ENCODE measurements around the gene DISP3.
"Not testable (repeated sequence)": the region's sequence is repeated elsewhere in the genome, so short reads cannot be mapped to it uniquely, and the experiment has no call there.

DISP3 gene

DNA sequence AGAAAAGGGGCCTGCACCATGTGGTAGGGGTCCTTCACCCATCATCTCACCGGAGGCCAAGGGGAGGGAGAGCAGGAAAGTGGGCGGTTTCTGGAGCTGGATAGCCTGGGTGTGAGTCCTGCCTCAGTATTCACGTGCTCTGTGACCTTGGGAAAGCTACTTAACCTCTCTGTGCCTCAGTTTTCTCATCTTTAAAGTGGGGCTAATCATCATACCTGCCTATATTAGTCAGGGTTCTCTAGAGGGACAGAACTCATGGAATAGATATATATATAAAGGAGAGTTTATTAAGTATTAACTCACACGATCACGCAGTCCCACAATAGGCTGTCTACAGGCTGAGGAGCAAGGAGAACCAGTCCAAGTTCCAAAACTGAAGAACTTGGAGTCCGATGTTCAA lies 96.6 kb downstream of the DISP3 start:
- no peak for TF ChIP-seq POLR2A (IDR thresholded peaks at IDR 0.05; ENCODE audit: extremely low read depth, insufficient read length)
- TF ChIP-seq, protein P1, sequence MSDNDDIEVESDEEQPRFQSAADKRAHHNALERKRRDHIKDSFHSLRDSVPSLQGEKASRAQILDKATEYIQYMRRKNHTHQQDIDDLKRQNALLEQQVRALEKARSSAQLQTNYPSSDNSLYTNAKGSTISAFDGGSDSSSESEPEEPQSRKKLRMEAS (IDR thresholded peaks at IDR 0.05; ENCODE audit: low read depth, low read length), result no peak
- H3K4me3 ChIP-seq (ENCODE audit: low read depth, low read length), result no peak overlapping the region
- no peak for DNase-seq (ENCODE audit: low read depth)

DNA sequence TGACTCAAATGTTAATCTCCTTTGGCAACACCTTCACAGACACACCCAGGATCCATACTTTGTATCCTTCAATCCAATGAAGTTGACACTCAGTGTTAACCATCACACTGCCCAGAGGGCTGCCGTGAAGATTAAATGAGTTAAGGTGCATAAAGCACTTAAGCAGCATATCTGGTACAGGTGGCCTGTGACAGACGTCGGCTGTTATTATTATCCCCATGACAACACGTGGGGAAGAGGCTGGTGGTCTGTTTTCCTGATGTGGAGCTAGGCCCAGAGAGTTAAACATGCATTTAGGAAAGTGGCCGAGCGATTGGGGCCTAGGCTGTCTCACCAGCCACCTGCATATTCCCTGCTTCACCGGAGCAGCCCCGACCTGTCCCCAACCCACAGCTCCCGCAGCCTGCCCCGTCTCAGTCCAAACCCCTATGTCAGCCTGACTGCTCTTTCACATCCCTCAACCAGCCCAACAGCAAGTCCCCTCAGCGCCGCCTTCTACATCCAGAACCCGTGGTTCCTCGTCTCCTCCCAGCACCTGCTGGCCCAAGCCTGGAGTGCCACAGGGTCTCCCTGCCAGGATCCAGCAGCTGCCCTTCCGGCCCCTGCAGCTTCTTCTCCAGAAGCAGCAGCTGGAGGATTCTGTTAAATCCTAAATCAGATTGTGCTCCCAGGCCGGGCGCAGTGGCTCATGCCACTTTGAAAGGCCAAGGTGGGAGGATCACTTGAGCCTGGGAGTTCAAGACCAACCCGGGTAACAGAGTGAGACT lies 97.3 kb downstream of the DISP3 start:
- DNase-seq (ENCODE audit: low read depth), result no peak
- TF ChIP-seq, protein P2, sequence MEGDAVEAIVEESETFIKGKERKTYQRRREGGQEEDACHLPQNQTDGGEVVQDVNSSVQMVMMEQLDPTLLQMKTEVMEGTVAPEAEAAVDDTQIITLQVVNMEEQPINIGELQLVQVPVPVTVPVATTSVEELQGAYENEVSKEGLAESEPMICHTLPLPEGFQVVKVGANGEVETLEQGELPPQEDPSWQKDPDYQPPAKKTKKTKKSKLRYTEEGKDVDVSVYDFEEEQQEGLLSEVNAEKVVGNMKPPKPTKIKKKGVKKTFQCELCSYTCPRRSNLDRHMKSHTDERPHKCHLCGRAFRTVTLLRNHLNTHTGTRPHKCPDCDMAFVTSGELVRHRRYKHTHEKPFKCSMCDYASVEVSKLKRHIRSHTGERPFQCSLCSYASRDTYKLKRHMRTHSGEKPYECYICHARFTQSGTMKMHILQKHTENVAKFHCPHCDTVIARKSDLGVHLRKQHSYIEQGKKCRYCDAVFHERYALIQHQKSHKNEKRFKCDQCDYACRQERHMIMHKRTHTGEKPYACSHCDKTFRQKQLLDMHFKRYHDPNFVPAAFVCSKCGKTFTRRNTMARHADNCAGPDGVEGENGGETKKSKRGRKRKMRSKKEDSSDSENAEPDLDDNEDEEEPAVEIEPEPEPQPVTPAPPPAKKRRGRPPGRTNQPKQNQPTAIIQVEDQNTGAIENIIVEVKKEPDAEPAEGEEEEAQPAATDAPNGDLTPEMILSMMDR (IDR thresholded peaks at IDR 0.05; ENCODE audit: low read depth, low read length), result no peak
- TF ChIP-seq, protein P1 (IDR thresholded peaks at IDR 0.05; ENCODE audit: low read depth, low read length), result no peak
- TF ChIP-seq MYC (IDR thresholded peaks at IDR 0.05; ENCODE audit: low read depth, low read length) (no peak), POLR2A (IDR thresholded peaks at IDR 0.05; ENCODE audit: extremely low read depth, insufficient read length) (no peak)
- H3K4me3 ChIP-seq (ENCODE audit: low read depth, low read length), result no peak overlapping the region

DNA sequence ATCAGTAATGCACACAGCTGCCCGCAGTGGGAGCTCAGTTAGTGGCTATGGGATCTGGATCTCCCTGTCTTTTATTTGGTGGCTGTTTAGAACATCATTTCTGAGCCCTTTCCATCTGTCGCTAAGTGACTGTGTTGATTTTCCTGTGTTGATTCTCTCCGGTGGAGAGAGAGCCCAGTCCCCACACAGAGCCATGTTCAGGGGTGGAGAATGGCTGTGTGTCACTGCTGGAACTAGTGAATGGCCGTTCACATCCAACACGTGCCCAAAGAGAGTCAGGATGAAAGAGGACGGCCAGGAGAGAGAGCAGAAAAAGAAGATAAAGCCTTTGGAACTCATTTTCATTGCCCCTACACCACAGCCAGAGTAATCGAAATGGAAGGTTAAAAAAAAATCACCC lies 99.0 kb downstream of the DISP3 start:
- no peak for DNase-seq (ENCODE audit: low read depth)
- H3K4me3 ChIP-seq (ENCODE audit: low read depth, low read length), result no peak overlapping the region
- TF ChIP-seq, protein P1 (IDR thresholded peaks at IDR 0.05; ENCODE audit: low read depth, low read length), result no peak
- TF ChIP-seq MYC (IDR thresholded peaks at IDR 0.05; ENCODE audit: low read depth, low read length) (no peak), POLR2A (IDR thresholded peaks at IDR 0.05; ENCODE audit: extremely low read depth, insufficient read length) (no peak)
- TF ChIP-seq, protein P2 (IDR thresholded peaks at IDR 0.05; ENCODE audit: low read depth, low read length), result no peak

DNA sequence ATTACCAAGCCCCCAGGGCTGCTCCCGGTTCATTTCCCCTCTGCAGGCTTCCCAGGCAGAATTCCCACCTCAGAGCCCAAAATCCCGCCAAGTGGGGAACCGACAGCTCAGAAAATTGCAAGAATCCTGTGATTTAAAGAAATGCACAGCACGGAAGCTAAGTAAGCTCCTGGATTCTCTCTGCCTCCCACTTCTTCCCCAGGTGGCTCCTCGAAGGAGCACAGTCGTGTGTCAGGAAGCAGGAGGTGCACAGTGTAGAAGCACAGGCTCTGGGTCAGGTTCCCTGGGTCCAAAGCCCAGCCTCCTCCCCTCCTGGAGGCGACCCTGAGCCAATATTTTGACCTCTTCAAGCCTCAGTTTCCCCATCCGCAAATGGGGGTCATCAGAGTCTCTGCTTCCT lies 100.6 kb downstream of the DISP3 start:
- H3K4me3 ChIP-seq (ENCODE audit: low read depth, low read length), result no peak overlapping the region
- TF ChIP-seq POLR2A (IDR thresholded peaks at IDR 0.05; ENCODE audit: extremely low read depth, insufficient read length), result no peak
- TF ChIP-seq, protein P1 (IDR thresholded peaks at IDR 0.05; ENCODE audit: low read depth, low read length), result no peak
- no peak for TF ChIP-seq MYC (IDR thresholded peaks at IDR 0.05; ENCODE audit: low read depth, low read length)
- TF ChIP-seq, protein P2 (IDR thresholded peaks at IDR 0.05; ENCODE audit: low read depth, low read length), result no peak
- DNase-seq (ENCODE audit: low read depth), result no peak

DNA sequence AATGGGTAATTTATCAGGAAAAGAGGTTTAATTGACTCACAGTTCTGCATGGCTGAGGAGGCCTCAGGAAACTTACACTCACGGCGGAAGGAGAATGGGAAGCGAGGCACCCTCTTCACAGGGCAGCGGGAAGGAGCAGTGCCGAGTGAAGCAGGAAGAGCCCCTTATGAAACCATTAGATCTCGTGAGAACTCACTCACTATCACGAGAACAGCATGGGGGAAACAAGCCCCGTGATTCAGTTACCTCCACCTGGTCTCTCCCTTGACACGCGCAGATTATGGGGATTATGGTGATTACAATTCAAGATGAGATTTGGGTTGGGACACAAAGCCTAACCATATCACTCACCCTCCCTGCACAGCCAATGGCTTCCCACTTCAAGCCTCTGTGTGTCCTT lies 101.1 kb downstream of the DISP3 start:
- not testable (repeated sequence) for DNase-seq (ENCODE audit: low read depth); H3K4me3 ChIP-seq (ENCODE audit: low read depth, low read length)

DNA sequence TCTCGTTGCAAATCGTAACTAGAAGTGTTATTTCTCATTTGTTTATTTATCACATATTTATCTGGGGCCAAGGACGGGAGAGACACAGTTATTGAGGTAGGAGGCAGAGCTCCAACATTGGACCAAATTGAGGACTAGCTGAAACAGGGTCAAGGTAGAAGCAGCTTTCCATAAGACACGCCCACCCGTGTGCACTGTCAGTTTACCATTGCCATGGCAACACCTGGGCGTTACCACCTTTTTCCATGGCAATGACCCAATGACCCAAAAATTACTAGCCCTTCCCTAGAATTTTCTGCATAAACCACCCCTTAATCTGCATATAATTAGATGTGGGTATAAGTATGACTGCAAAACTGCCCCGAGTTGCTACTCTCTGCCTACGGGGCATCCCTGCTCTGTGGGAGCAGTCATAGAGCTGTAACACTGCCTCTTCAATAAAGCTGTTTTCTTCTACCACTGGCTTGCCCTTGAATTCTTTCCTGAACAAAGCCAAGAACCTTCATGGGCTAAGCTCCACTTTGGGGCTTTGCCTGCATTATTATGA lies 102.6 kb downstream of the DISP3 start:
- no peak overlapping the region for H3K4me3 ChIP-seq (ENCODE audit: low read depth, low read length)
- TF ChIP-seq, protein P2 (IDR thresholded peaks at IDR 0.05; ENCODE audit: low read depth, low read length), result no peak
- TF ChIP-seq POLR2A (IDR thresholded peaks at IDR 0.05; ENCODE audit: extremely low read depth, insufficient read length) (no peak), MYC (IDR thresholded peaks at IDR 0.05; ENCODE audit: low read depth, low read length) (no peak)
- TF ChIP-seq, protein P1 (IDR thresholded peaks at IDR 0.05; ENCODE audit: low read depth, low read length), result no peak
- DNase-seq (ENCODE audit: low read depth), result no peak

All from NB4 (cell line).